ENCODE measurements around the gene RLN3. TPM values are rescaled to one million over a fixed set of nuclear protein-coding genes. Genes with fewer than 3 reads are reported as not detected.
A peak's percentile ranks its signal among the peaks of the same experiment; 100 is the strongest.

The RLN3 gene
- total RNA-seq, 1 experiment from 2014 or later: not detected

DNA sequence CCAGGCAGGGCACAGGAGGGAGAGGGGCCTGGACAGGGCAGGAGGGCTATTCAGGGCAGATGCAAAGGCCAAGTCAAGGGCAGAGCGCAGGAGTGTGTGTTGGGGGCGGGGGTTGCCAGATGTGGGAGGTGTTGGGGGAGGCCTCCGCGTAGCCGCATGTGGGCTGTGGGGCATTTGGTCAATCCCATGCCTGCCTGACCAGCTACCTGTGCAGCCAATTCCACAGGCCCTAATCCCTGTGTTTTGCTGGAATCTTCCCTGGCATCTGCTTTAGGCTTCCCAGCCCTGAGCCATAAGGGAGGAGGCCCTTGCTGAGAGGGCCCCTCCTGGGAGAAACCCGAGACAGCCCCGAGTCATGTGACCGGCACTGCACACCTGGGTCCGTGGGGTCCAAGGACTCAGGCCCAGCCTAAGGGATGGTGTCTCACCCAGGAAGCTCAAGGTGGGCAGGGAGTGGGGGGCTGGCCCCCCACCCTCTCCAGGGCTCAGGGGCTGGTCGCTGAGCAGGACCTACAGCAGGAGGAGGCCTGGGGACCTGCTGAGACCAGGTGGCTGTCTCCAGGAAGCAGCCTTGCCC is 42.1 kb upstream of the RLN3 start:
- no peaks in the 10 kb centered on the region for H3K27me3 ChIP-seq (replicated peaks; ENCODE audit: insufficient read depth, low read depth, low read length, poor library complexity)
- intact Hi-C loops (cut with micrococcal nuclease; ENCODE audit: unreplicated experiment): no loop called here
- H3K36me3 ChIP-seq (ENCODE audit: insufficient read depth, low read length, poor library complexity, severe bottlenecking): no peaks in the 10 kb centered on the region
- no peak overlapping the region for H3K4me3 ChIP-seq (ENCODE audit: low read depth, low read length, poor library complexity, severe bottlenecking)
- CTCF ChIA-PET: no interaction called here
- no TSS peak for BruUV-seq (replicated peaks)
- TF ChIP-seq, protein P1, sequence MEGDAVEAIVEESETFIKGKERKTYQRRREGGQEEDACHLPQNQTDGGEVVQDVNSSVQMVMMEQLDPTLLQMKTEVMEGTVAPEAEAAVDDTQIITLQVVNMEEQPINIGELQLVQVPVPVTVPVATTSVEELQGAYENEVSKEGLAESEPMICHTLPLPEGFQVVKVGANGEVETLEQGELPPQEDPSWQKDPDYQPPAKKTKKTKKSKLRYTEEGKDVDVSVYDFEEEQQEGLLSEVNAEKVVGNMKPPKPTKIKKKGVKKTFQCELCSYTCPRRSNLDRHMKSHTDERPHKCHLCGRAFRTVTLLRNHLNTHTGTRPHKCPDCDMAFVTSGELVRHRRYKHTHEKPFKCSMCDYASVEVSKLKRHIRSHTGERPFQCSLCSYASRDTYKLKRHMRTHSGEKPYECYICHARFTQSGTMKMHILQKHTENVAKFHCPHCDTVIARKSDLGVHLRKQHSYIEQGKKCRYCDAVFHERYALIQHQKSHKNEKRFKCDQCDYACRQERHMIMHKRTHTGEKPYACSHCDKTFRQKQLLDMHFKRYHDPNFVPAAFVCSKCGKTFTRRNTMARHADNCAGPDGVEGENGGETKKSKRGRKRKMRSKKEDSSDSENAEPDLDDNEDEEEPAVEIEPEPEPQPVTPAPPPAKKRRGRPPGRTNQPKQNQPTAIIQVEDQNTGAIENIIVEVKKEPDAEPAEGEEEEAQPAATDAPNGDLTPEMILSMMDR (conservative IDR thresholded peaks at IDR 0.05; ENCODE audit: low read depth, low read length): no peak
- no peak for TF ChIP-seq EZH2 (IDR thresholded peaks at IDR 0.05; ENCODE audit: borderline replicate concordance, low read depth, low read length, poor library complexity, severe bottlenecking)
- H3K4me1 ChIP-seq (ENCODE audit: insufficient read depth, low read length, poor library complexity, severe bottlenecking): peaks cover 21% of the 10 kb centered on the region
- H3K27ac ChIP-seq (ENCODE audit: low read depth, low read length, poor library complexity, severe bottlenecking): peak overlapping the region; percentile 79
- no peaks in the 10 kb centered on the region for H3K9me3 ChIP-seq (ENCODE audit: low read depth, low read length, poor library complexity, severe bottlenecking)
- POLR2A ChIA-PET (ENCODE audit: low non-redundant PET): interaction anchor here (0.6 kb wide), 1 partner anchor 1140 kb away, joined by 18 read pairs; no protein-coding TSS in a partner anchor
- no peak for DNase-seq (ENCODE audit: low spot score)

DNA sequence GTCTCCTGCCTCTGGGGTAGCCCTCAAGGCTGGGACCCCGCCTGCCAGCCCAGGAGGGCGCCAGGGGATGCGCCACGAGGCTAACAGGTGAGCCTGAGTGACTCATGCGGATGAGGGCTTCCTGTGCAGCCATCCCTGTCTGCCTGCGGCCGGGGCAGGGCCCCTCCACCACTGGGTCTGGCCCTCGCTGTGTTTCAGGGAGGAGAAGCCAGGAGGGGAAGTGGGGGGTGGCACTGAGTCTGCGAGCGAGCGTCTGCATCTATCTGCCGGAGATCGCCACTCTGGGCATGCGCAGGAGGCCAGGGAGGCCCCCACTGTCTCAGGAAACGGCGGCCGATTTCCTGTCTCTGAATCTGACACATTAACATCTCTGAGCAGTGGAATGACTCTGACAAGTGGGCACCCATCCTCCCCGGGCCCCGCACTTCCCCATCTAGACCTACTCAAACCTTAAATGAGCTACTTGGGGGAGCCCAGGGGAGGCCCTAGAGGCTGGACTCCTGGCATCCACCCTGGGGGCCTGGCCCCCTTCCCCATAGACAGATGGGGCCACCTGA is 41.5 kb upstream of the RLN3 start:
- TF ChIP-seq, protein P1 (conservative IDR thresholded peaks at IDR 0.05; ENCODE audit: low read depth, low read length): no peak
- TF ChIP-seq EZH2 (IDR thresholded peaks at IDR 0.05; ENCODE audit: borderline replicate concordance, low read depth, low read length, poor library complexity, severe bottlenecking): no peak
- no peaks in the 10 kb centered on the region for H3K27me3 ChIP-seq (replicated peaks; ENCODE audit: insufficient read depth, low read depth, low read length, poor library complexity)
- peaks cover 21% of the 10 kb centered on the region for H3K4me1 ChIP-seq (ENCODE audit: insufficient read depth, low read length, poor library complexity, severe bottlenecking)
- H3K27ac ChIP-seq (ENCODE audit: low read depth, low read length, poor library complexity, severe bottlenecking): peak overlapping the region; percentile 79
- no peaks in the 10 kb centered on the region for H3K36me3 ChIP-seq (ENCODE audit: insufficient read depth, low read length, poor library complexity, severe bottlenecking)
- no TSS peak for BruUV-seq (replicated peaks)
- CTCF ChIA-PET: no interaction called here
- POLR2A ChIA-PET (ENCODE audit: low non-redundant PET): interaction anchor here (0.6 kb wide), 1 partner anchor 1141 kb away, joined by 18 read pairs; no protein-coding TSS in a partner anchor
- DNase-seq (ENCODE audit: low spot score): peak; percentile 92
- intact Hi-C loops (cut with micrococcal nuclease; ENCODE audit: unreplicated experiment): no loop called here
- H3K4me3 ChIP-seq (ENCODE audit: low read depth, low read length, poor library complexity, severe bottlenecking): no peak overlapping the region
- no peaks in the 10 kb centered on the region for H3K9me3 ChIP-seq (ENCODE audit: low read depth, low read length, poor library complexity, severe bottlenecking)

DNA sequence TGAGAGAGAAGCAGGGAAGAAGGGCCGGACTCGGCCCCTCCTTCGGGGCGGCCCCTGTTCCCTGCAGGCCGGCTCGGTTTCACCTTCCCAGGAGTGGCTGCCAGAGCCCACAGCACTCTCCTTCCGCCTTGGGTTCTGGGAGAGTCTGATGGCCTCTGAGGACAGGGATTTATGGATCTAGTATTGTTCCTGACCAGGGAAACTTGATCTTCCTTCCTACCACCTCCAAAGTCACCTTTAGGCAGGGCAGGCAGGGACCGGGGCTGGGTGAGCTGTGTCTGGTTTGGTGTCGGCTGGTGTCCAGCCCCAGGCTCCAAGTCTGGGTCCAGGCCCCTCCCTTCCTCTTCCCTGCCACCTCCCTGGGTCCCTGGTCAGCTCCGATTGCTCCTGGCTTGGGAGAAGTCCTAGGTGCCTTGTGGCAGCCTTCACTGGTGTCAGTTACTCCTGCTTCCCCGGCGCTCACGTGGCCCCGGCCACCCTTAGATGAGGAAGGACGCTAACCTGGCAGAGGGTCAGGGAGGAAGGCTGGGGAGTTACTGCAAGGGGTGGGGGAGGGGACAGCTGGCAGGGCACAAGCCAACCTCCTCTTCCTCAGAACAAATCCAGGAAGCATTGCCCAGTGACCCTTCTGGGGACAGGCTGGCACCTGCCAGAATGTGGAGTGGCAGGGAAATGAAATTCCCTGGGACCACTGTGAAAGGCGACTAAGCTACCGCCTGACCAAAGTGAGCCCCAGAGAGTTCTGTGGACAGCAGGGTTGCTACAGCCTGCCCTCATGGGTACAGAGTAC is 40.7 kb upstream of the RLN3 start:
- ChIA-PET POLR2A (ENCODE audit: low non-redundant PET) (no interaction called here), CTCF (no interaction called here)
- Histone ChIP-seq H3K4me3 (ENCODE audit: low read depth, low read length, poor library complexity, severe bottlenecking) (no peak overlapping the region), H3K9me3 (ENCODE audit: low read depth, low read length, poor library complexity, severe bottlenecking) (no peaks in the 10 kb centered on the region), H3K27me3 (replicated peaks; ENCODE audit: insufficient read depth, low read depth, low read length, poor library complexity) (no peaks in the 10 kb centered on the region), H3K36me3 (ENCODE audit: insufficient read depth, low read length, poor library complexity, severe bottlenecking) (peaks cover 1% of the 10 kb centered on the region), H3K4me1 (ENCODE audit: insufficient read depth, low read length, poor library complexity, severe bottlenecking) (peaks cover 21% of the 10 kb centered on the region), H3K27ac (ENCODE audit: low read depth, low read length, poor library complexity, severe bottlenecking) (peak overlapping the region; percentile 79)
- no peak for DNase-seq (ENCODE audit: low spot score)
- no TSS peak for BruUV-seq (replicated peaks)
- intact Hi-C loops (cut with micrococcal nuclease; ENCODE audit: unreplicated experiment): no loop called here
- no peak for TF ChIP-seq EZH2 (IDR thresholded peaks at IDR 0.05; ENCODE audit: borderline replicate concordance, low read depth, low read length, poor library complexity, severe bottlenecking)
- TF ChIP-seq, protein P1 (conservative IDR thresholded peaks at IDR 0.05; ENCODE audit: low read depth, low read length): no peak

Measured in A673 (cell line).